ENCODE data around the gene TRIP12. TPM values are rescaled to one million over a fixed set of nuclear protein-coding genes. Genes with fewer than 3 reads are reported as not detected.

The TRIP12 gene
- total and polyA plus RNA-seq, 2 experiments from 2014 or later = 21.5 to 133 TPM

DNA sequence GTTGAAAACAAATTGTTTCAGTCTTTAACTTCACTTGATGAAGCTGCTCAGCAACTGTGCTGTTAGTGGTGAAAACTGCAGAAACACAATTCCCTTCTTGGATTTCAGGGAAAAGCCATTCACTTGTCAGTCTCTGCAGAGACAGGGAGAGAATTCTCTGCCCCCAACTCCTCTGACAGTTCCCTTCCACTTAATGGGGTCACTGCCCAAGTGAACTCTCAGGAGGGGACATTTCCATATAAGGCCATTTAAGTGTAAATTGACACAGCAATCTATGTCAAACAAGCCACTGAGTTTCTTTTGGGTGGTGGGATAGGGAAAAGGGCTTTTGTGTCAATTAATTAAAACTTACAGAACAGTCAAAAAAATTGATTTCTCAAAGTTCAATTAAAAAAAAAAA lies 156.1 kb downstream of the TRIP12 start:
- no peak for TF ChIP-seq ZNF114 (CRISPR knock-in tag; IDR thresholded peaks at IDR 0.05)
- TF ChIP-seq, protein P1, sequence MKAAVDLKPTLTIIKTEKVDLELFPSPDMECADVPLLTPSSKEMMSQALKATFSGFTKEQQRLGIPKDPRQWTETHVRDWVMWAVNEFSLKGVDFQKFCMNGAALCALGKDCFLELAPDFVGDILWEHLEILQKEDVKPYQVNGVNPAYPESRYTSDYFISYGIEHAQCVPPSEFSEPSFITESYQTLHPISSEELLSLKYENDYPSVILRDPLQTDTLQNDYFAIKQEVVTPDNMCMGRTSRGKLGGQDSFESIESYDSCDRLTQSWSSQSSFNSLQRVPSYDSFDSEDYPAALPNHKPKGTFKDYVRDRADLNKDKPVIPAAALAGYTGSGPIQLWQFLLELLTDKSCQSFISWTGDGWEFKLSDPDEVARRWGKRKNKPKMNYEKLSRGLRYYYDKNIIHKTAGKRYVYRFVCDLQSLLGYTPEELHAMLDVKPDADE (IDR thresholded peaks at IDR 0.05) = no peak
- TF ChIP-seq, protein P2, sequence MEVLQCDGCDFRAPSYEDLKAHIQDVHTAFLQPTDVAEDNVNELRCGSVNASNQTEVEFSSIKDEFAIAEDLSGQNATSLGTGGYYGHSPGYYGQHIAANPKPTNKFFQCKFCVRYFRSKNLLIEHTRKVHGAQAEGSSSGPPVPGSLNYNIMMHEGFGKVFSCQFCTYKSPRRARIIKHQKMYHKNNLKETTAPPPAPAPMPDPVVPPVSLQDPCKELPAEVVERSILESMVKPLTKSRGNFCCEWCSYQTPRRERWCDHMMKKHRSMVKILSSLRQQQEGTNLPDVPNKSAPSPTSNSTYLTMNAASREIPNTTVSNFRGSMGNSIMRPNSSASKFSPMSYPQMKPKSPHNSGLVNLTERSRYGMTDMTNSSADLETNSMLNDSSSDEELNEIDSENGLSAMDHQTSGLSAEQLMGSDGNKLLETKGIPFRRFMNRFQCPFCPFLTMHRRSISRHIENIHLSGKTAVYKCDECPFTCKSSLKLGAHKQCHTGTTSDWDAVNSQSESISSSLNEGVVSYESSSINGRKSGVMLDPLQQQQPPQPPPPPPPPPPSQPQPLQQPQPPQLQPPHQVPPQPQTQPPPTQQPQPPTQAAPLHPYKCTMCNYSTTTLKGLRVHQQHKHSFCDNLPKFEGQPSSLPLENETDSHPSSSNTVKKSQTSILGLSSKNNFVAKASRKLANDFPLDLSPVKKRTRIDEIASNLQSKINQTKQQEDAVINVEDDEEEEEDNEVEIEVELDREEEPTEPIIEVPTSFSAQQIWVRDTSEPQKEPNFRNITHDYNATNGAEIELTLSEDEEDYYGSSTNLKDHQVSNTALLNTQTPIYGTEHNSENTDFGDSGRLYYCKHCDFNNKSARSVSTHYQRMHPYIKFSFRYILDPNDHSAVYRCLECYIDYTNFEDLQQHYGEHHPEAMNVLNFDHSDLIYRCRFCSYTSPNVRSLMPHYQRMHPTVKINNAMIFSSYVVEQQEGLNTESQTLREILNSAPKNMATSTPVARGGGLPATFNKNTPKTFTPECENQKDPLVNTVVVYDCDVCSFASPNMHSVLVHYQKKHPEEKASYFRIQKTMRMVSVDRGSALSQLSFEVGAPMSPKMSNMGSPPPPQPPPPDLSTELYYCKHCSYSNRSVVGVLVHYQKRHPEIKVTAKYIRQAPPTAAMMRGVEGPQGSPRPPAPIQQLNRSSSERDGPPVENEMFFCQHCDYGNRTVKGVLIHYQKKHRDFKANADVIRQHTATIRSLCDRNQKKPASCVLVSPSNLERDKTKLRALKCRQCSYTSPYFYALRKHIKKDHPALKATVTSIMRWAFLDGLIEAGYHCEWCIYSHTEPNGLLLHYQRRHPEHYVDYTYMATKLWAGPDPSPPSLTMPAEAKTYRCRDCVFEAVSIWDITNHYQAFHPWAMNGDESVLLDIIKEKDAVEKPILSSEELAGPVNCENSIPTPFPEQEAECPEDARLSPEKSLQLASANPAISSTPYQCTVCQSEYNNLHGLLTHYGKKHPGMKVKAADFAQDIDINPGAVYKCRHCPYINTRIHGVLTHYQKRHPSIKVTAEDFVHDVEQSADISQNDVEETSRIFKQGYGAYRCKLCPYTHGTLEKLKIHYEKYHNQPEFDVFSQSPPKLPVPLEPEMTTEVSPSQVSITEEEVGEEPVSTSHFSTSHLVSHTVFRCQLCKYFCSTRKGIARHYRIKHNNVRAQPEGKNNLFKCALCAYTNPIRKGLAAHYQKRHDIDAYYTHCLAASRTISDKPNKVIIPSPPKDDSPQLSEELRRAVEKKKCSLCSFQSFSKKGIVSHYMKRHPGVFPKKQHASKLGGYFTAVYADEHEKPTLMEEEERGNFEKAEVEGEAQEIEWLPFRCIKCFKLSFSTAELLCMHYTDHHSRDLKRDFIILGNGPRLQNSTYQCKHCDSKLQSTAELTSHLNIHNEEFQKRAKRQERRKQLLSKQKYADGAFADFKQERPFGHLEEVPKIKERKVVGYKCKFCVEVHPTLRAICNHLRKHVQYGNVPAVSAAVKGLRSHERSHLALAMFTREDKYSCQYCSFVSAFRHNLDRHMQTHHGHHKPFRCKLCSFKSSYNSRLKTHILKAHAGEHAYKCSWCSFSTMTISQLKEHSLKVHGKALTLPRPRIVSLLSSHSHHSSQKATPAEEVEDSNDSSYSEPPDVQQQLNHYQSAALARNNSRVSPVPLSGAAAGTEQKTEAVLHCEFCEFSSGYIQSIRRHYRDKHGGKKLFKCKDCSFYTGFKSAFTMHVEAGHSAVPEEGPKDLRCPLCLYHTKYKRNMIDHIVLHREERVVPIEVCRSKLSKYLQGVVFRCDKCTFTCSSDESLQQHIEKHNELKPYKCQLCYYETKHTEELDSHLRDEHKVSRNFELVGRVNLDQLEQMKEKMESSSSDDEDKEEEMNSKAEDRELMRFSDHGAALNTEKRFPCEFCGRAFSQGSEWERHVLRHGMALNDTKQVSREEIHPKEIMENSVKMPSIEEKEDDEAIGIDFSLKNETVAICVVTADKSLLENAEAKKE (CRISPR knock-in tag; IDR thresholded peaks at IDR 0.05) = no peak
- H2AFZ ChIP-seq = no peak overlapping the region
- H4K20me1 ChIP-seq (replicated peaks; ENCODE audit: insufficient read depth) = no peaks in the 10 kb centered on the region
- ATAC-seq (peak; percentile 44; the same call in 2 of the 3 replicates), DNase-seq (ENCODE audit: low spot score) (no peak)
- no peak overlapping the region; the same call in 1 of the 2 replicates for H3K27ac Mint-ChIP-seq
- H3K4me3 ChIP-seq = no peak overlapping the region
- H3K4me2 ChIP-seq = no peak overlapping the region
- peaks cover 21% of the 10 kb centered on the region; the same call in 2 of the 3 replicates for H3K4me1 Mint-ChIP-seq
- no peaks in the 10 kb centered on the region for H3K27me3 ChIP-seq (ENCODE audit: insufficient read depth)
- H3K27ac ChIP-seq (ENCODE audit: low read depth) = no peak overlapping the region
- no peaks in the 10 kb centered on the region for H3K79me2 ChIP-seq (replicated peaks; ENCODE audit: insufficient read depth)
- no peak overlapping the region for H3K4me3 Mint-ChIP-seq
- H3K4me1 ChIP-seq (ENCODE audit: insufficient read depth) = peaks cover 12% of the 10 kb centered on the region
- H3K36me3 Mint-ChIP-seq (ENCODE audit: low read depth) = peaks cover 36% of the 10 kb centered on the region; the same call in 2 of the 3 replicates
- H3K27me3 Mint-ChIP-seq (ENCODE audit: insufficient read depth, low read depth, poor library complexity) = no peaks in the 10 kb centered on the region
- no peaks in the 10 kb centered on the region for H3K9me3 Mint-ChIP-seq
- H3F3A ChIP-seq (replicated peaks; ENCODE audit: low read depth) = no peaks in the 10 kb centered on the region
- H3K9me2 ChIP-seq (ENCODE audit: insufficient read depth) = no peaks in the 10 kb centered on the region
- peaks cover 2% of the 10 kb centered on the region; the same call in 1 of the 2 replicates for H3K36me3 ChIP-seq (ENCODE audit: insufficient read depth)

DNA sequence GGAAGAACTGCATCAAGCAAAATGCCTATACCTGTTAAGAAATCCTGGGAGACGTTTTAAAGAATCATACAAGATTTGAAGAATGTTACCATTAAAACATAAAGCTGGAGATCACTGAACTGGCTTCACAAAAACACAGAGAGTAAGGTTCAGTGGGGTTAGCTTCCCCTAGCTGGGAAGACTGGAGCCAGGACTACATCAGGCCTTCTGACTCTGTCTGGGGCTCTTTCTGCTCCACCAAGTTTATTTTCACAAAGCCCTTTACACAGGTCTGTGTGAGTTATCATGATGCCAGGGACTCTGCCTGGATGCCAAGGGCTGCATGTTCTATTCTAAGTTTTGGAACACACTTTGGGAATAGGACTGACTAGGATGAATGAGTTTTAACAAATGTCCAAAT lies 160.1 kb downstream of the TRIP12 start:
- H3K27ac ChIP-seq (ENCODE audit: low read depth) = no peak overlapping the region
- Mint-ChIP-seq H3K4me1 (peaks cover 18% of the 10 kb centered on the region; the same call in 2 of the 3 replicates), H3K36me3 (ENCODE audit: low read depth) (peaks cover 8% of the 10 kb centered on the region; the same call in 2 of the 3 replicates), H3K27me3 (ENCODE audit: insufficient read depth, low read depth, poor library complexity) (no peaks in the 10 kb centered on the region), H3K4me3 (no peak overlapping the region), H3K9me3 (no peaks in the 10 kb centered on the region), H3K27ac (no peak overlapping the region)
- H3K4me2 ChIP-seq = no peak overlapping the region
- no peaks in the 10 kb centered on the region for H4K20me1 ChIP-seq (replicated peaks; ENCODE audit: insufficient read depth)
- H3F3A ChIP-seq (replicated peaks; ENCODE audit: low read depth) = no peaks in the 10 kb centered on the region
- no peak overlapping the region for H2AFZ ChIP-seq
- no peak for DNase-seq (ENCODE audit: low spot score)
- no peaks in the 10 kb centered on the region for H3K9me2 ChIP-seq (ENCODE audit: insufficient read depth)
- peaks cover 11% of the 10 kb centered on the region for H3K4me1 ChIP-seq (ENCODE audit: insufficient read depth)
- no peaks in the 10 kb centered on the region for H3K79me2 ChIP-seq (replicated peaks; ENCODE audit: insufficient read depth)
- H3K36me3 ChIP-seq (ENCODE audit: insufficient read depth) = no peaks in the 10 kb centered on the region
- no peaks in the 10 kb centered on the region for H3K27me3 ChIP-seq (ENCODE audit: insufficient read depth)
- ATAC-seq = no peak; the same call in 1 of the 3 replicates
- no peak overlapping the region for H3K4me3 ChIP-seq
- no peak for TF ChIP-seq JUNB (IDR thresholded peaks at IDR 0.05; ENCODE audit: unreplicated experiment)
- TF ChIP-seq POLR2AphosphoS5 (IDR thresholded peaks at IDR 0.05; ENCODE audit: low read depth) = no peak
- TF ChIP-seq, protein P3, sequence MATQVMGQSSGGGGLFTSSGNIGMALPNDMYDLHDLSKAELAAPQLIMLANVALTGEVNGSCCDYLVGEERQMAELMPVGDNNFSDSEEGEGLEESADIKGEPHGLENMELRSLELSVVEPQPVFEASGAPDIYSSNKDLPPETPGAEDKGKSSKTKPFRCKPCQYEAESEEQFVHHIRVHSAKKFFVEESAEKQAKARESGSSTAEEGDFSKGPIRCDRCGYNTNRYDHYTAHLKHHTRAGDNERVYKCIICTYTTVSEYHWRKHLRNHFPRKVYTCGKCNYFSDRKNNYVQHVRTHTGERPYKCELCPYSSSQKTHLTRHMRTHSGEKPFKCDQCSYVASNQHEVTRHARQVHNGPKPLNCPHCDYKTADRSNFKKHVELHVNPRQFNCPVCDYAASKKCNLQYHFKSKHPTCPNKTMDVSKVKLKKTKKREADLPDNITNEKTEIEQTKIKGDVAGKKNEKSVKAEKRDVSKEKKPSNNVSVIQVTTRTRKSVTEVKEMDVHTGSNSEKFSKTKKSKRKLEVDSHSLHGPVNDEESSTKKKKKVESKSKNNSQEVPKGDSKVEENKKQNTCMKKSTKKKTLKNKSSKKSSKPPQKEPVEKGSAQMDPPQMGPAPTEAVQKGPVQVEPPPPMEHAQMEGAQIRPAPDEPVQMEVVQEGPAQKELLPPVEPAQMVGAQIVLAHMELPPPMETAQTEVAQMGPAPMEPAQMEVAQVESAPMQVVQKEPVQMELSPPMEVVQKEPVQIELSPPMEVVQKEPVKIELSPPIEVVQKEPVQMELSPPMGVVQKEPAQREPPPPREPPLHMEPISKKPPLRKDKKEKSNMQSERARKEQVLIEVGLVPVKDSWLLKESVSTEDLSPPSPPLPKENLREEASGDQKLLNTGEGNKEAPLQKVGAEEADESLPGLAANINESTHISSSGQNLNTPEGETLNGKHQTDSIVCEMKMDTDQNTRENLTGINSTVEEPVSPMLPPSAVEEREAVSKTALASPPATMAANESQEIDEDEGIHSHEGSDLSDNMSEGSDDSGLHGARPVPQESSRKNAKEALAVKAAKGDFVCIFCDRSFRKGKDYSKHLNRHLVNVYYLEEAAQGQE (IDR thresholded peaks at IDR 0.05; ENCODE audit: unreplicated experiment) = no peak
- TF ChIP-seq, protein P4, sequence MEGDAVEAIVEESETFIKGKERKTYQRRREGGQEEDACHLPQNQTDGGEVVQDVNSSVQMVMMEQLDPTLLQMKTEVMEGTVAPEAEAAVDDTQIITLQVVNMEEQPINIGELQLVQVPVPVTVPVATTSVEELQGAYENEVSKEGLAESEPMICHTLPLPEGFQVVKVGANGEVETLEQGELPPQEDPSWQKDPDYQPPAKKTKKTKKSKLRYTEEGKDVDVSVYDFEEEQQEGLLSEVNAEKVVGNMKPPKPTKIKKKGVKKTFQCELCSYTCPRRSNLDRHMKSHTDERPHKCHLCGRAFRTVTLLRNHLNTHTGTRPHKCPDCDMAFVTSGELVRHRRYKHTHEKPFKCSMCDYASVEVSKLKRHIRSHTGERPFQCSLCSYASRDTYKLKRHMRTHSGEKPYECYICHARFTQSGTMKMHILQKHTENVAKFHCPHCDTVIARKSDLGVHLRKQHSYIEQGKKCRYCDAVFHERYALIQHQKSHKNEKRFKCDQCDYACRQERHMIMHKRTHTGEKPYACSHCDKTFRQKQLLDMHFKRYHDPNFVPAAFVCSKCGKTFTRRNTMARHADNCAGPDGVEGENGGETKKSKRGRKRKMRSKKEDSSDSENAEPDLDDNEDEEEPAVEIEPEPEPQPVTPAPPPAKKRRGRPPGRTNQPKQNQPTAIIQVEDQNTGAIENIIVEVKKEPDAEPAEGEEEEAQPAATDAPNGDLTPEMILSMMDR (conservative IDR thresholded peaks at IDR 0.05; ENCODE audit: low read depth in 2 of 2) = no peak
- no peak for TF ChIP-seq ZNF114 (CRISPR knock-in tag; IDR thresholded peaks at IDR 0.05)

Data from GM23338 (cell line).